ENCODE measurements around the gene PARP15.
"Not testable (repeated sequence)": the region's sequence is repeated elsewhere in the genome, so short reads cannot be mapped to it uniquely, and the experiment has no call there.

Gene PARP15

GRCh38 chr3:122577409-122578031, at the start of gene PARP15:
Gene PARP15 (plus strand): TSS chr3:122577650. CDS start chr3:122577668, 18 bp downstream.
- no peak for DNase-seq

- DNase-seq = no peak
Observed at GRCh38 chr3:122530164-122530563, 47.3 kb upstream of the PARP15 start.

- no peak for DNase-seq
Observed at GRCh38 chr3:122533480-122533879, 44.0 kb upstream of the PARP15 start.

- no peak for DNase-seq
Observed at GRCh38 chr3:122533931-122534334, 43.5 kb upstream of the PARP15 start.

DNA sequence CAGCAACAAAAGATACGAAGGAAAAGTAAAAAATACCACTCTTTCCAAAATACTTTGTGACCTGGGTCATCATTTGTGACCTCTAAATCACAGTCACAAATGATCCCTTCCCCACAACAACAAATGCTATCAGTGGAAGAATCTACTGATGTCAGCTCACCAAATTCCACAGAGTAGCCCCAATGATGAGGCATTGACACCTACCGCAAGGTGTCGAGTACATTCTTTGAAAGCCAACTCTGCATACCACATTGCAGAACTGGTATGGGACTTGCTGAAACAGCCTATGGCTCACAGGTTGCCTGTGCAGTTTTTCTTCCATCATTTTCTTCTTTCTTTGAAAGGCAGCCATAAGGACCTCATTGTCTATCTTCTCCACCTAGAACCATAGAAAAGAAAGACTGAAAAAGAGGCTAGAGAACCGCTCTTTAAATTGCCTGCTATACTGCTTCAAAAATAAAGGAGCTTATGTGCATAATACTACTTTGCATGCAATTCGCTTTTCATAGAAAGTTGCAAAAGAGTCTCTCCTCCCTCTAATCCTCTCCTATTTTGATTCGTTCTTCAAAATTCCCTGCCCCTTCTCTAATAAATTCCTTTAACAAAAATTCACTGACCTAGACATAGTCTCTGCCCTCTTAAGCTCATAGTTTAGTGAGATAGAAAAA, 41.4 kb upstream of the PARP15 start:
- no peak for DNase-seq

- DNase-seq = no peak
Observed at GRCh38 chr3:122536632-122537001, 40.8 kb upstream of the PARP15 start.

DNA sequence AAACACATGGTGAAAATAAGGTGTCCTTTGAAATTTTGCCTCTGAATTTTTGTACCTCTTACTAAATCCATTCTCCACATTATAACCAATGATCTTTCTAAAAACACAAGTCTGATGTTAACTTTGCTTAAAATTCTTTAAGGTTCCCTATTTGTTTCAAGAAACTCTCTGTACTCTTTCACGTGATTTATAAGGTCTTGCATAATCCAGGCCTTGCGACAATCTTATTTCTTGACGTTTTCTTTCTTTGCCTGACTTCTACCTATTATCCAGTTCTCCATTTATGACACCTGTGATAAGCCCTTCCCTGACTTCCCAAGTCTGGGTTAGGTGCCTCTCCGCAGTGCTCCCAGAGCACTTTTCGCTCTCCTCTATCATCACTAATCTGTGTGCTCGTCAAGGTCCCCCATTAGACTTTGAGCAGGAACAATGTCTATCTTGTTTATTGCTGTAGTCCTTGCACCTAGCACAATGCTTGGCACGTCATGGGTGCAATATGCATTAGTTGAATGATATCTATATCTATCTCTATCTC, 38.4 kb upstream of the PARP15 start:
- DNase-seq = no peak

DNA sequence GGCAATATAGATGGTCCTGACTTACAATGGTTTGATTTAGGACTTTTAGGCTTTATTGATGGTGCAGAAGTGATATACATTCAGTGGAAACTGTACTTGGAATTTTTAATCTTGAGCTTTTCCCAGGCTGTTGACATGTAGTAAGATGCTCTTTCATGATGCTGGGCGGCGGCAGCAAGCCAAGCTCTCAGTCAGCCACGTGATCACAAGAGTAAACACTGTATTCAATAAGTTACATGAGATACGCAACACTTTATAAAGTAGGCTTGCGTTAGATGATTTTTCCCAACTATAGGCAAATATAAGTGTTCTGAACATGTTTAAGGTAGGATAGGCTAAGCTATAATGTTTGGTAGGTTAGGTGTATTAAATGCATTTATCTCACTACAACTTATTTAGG, 31.3 kb upstream of the PARP15 start:
- no peak for DNase-seq

- no peak for DNase-seq
Observed at GRCh38 chr3:122548076-122548475, 29.4 kb upstream of the PARP15 start.

DNA sequence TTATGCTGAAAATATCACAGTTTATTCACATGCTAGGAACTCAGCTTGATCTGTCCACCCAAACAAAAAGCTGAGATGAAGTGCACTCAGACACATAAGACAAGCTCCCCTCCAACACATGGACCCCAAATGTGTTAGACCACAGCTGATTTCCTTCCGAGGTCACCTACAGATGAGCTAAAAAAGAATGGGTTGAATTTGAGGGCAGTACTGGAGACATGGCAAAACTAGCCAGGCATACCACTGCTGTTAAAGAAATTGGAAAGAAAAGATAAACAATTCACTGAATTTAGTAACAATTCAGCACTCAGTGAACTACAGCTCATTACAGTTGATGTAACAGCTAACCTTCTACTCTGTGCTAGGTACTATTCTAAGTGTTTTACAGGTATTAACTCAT, 28.8 kb upstream of the PARP15 start:
- DNase-seq = no peak

DNA sequence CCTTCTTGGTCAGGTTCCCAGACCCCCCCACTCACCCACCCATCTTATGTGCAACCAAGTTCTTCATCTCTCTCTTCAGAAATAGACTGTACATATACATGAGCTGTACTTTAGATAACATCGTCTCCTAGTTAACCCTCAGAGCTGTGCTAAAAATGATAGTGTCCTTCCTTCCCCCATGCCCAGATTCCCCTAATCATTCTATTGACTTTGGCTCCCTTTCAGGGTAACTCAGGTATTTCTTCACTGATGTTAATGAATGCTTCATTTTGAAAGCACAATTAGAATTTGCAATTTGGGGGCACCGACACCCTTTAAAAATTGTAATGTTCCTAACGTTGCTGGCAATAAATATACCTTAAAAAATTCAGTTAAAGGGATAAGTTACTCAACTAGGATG, 24.3 kb upstream of the PARP15 start:
- DNase-seq = no peak

DNA sequence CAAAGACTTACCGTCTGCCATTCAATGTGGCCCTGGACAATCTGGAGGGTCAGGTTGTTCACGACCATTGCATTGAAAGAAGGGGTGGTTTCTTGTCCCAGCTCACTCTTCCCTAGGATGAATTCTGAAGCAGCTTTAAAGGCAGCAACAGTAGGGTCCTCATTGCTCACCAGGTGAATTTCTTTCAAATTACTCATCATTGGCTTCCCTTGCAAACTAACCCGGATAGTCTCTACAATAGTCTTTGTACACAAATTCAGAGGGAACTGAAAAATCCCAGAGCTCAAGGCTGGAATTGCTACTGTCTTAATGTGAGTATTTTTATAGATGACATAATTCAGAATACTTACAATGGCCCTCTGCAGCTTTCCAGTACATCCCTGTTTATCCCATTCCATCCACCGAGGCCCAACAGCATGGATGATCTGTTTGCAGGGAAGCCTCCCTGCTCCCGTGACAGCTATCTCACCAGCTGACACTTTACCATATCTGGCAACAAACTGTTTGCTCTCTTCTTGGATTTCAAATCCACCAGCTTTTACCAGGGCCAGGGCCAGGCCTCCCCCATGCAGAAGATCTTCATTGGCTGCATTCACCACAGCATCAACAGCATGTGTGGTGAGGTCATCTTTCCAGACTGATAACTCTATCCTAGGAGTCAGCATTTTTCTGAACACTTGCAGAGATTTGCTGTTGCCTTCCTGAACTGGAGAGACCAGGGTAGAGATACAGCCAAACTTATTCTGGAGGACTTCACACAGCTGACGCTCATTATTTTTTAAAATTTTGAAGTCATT, 22.0 kb upstream of the PARP15 start:
- DNase-seq = no peak

DNA sequence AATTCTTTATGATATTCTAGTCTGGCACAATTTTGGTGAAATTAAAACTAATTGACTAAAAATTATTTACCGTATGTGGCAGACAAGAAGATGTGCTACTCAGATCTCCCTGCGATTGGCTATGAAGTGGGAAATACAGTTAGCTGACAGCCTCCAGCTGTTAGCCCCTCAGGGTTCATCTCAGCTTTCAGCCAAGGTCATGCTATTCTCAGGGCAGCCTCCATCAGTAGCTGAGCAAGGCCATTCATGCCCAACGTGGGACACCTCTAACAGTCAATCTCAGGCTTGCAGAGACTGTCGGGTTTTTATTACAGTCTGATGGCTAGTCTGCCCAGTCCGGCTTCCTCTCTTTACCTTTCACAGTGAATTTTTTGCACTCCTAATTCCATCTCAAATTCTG, 20.1 kb upstream of the PARP15 start:
- no peak for DNase-seq

DNA sequence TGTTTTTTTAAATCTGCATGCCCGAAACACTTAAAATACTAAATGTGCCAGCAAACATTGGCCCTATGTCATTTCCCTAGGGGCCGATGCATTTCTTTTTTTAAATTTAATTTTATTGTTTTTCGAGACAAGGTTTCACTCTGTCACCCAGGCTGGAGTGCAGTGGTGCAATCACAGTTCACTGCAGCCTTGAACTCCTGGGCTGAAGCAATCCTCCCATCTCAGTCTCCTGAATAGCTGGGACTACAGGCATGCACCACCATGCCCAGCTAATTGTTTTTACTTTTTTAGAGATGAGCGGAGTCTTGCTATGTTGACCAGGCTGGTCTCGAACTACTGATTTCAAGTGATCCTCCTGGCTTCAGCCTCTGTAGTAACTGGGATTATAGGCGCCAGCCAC, 18.8 kb upstream of the PARP15 start:
- no peak for DNase-seq

DNA sequence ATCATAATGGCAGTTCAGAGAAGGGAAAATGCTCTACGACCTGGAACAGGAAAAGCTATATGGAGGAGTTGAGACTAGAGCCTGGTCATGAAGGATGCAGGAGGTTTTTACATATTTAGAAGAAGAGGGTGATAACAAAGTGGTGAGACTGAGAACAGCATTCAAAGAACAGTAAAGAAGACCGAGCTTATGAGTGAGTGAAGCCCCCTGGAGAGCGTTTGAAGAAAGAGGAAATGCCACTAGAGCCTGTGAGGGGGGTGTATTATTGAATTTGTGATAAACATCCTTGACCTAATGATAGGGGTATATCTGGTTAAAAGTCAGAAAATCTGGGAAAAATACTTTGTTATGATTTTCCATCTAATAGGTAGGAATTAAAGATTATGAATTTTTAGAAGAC, 17.5 kb upstream of the PARP15 start:
- no peak for DNase-seq

GRCh38 chr3:122560680-122561079, 16.8 kb upstream of the PARP15 start:
- DNase-seq = peak in 1 of 2 donors; percentile 3

DNA sequence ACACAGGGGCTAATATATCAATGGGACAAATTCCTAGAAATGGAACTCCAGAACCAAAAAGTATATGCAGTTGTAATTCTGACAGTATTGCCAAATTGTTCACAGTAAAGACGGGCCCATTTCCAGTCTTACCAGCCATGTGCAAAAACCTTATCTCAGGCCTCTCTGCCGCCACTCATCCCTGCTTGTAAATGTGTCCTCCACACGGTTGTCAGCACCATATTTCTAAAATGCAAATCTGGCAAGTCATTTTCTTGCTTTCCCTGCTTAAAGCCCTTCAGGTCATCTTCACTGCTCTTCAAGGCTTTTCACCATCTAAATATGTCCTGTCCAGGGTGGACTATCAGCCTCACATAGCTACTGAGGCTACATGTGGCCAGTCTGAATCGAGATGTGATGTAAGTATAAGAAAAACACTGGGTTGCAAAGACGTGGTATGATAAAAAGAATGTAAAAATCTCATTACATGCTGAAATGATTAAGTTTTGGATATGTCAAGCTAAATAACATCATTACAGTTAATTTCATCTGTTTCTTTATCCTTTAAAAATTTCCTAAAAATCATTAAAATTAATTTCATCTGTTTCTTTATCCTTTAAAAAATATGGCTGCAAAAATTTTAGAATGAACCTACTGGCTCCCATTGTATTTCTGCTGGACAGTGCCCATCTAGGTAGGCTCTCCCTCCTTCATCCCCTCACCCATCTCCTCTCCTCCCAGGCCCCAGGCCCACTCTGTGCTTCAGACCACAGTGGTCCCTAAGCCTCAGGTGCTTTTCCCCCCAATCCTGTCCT, 14.3 kb upstream of the PARP15 start:
- no peak for DNase-seq

- DNase-seq = no peak
Observed at GRCh38 chr3:122563717-122564025, 13.8 kb upstream of the PARP15 start.

DNA sequence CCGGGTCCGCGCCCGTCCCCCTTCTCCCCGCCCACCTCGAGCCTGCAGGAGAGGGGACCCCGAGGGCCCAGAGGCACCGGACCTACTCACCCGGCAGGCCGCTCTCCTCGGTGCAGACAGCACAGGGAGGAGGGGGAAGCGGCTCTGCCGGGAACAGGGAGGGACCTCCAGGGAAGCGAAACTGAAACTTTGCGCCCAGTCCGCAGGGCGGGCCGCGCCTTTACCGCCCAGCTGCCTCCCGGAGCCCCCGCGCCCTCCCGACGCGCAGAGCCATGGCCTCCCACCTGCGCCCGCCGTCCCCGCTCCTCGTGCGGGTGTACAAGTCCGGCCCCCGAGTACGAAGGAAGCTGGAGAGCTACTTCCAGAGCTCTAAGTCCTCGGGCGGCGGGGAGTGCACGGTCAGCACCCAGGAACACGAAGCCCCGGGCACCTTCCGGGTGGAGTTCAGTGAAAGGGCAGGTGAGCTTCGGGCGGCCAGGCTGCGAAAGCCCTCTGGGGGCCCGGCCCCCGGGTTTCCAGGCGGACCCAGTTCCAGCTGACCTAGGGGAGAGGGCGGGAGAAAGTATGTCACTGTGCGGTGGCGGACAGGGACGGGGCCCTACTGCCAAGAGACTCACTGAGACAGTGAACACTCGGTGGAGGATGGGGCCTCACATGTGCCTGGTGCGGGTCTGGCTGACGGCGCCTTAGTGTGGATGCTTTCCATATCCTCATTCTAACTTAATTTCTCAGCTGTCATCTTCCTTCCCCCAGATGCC, 13.1 kb upstream of the PARP15 start, which contains the start of the genes DTX3L and PARP9:
Gene DTX3L, plus strand, starts transcription at position 184 of the 758 bp plus-strand sequence. Its CDS starts 89 bp downstream, at position 273.
Gene PARP9, minus strand, starts transcription at position 146 of the 758 bp plus-strand sequence. CDS start 4,680 bp downstream, outside the sequence.
- DNase-seq = peak; percentile 14 to 72

- DNase-seq = not testable (repeated sequence)
Observed at GRCh38 chr3:122568131-122568530, 9.3 kb upstream of the PARP15 start.

- DNase-seq = no peak
Observed at GRCh38 chr3:122568755-122569154, 8.7 kb upstream of the PARP15 start.

- DNase-seq = no peak
Observed at GRCh38 chr3:122572940-122573412, 4.5 kb upstream of the PARP15 start.

All from hippocampal formation (tissue), 2 donors.